HEK293 (cell line): Measurements from ENCODE around the gene NOX5.

Source experiments
- CTCF ChIA-PET: fragments of 350-600 bp; formaldehyde crosslinking; extraction: SDS; loops from one replicate; lab custom pipeline; 2021; ENCODE audit warnings: antibody characterized with exemption; lab: Yijun Ruan, JAX
- POLR2A ChIA-PET: fragments of 300-600 bp; formaldehyde crosslinking; extraction: SDS; loops from one replicate; lab custom pipeline; 2020; ENCODE audit warnings: antibody characterized with exemption, inconsistent platforms; lab: Yijun Ruan, JAX
- H3K27ac ChIP-seq: fragments of 200-500 bp; sonication (Bioruptor generic); 2 replicates; pipeline ENCODE4 v1.5.1; 2014; ENCODE audit warnings: low read depth, low read length, control low read depth, inconsistent platforms; ENCODE audit errors: extremely low read depth
- H3K36me3 ChIP-seq, 2 experiments: fragments of 200-500 bp in 1 of 2; sonication (Bioruptor generic) in 1 of 2; 1 replicate in 1 of 2; 2 replicates in 1 of 2; pipeline ENCODE4 v1.5.1; 2014 to 2017; ENCODE audit warnings: inconsistent platforms in 2 of 2, low read length in 2 of 2; ENCODE audit not compliant: control insufficient read depth in 2 of 2, insufficient read depth in 1 of 2
- H3K4me1 ChIP-seq: fragments of 200-500 bp; sonication (Bioruptor generic); 2 replicates; pipeline ENCODE4 v1.5.1; 2014; ENCODE audit warnings: mild to moderate bottlenecking, low read length, inconsistent platforms; ENCODE audit not compliant: control insufficient read depth, insufficient read depth
- H3K4me3 ChIP-seq: 2 replicates; pipeline ENCODE4 v1.5.1; 2011; ENCODE audit warnings: low read depth, mild to moderate bottlenecking, control low read depth, low read length, moderate library complexity
- H3K9me3 ChIP-seq: fragments of 200-500 bp; sonication (Bioruptor generic); 2 replicates; pipeline ENCODE4 v1.5.1; 2014; ENCODE audit warnings: low read depth, low read length, inconsistent platforms; ENCODE audit not compliant: control insufficient read depth, insufficient read depth
- EGR2 ChIP-seq: fragments of 450-650 bp; formaldehyde crosslinking; IDR thresholded peaks from 2 replicates; pipeline ENCODE4 v1.5.1; 2016; ENCODE audit warnings: low read depth, missing biosample characterization, missing genetic modification characterization
- HOXD13 ChIP-seq: sonication (generic); formaldehyde crosslinking; IDR thresholded peaks from 2 replicates; pipeline ENCODE4 v1.8.0; 2022; ENCODE audit warnings: missing genetic modification reagents, borderline replicate concordance
- MZF1 ChIP-seq: fragments of 450-650 bp; formaldehyde crosslinking; IDR thresholded peaks from 2 replicates; pipeline ENCODE4 v1.5.1; 2017; ENCODE audit warnings: missing biosample characterization, missing genetic modification characterization, borderline replicate concordance
- PRDM1 ChIP-seq: fragments of 450-650 bp; formaldehyde crosslinking; IDR thresholded peaks from 2 replicates; pipeline ENCODE4; 2016; ENCODE audit warnings: missing biosample characterization, missing genetic modification characterization
- SCRT1 ChIP-seq: fragments of 450-650 bp; formaldehyde crosslinking; IDR thresholded peaks from 2 replicates; pipeline ENCODE4 v1.5.1; 2016; ENCODE audit warnings: missing biosample characterization, missing genetic modification characterization, borderline replicate concordance
- TCF7L2 ChIP-seq: IDR thresholded peaks from 2 replicates; pipeline ENCODE4 v1.6.1; 2011; ENCODE audit warnings: low read depth, mild to moderate bottlenecking, inconsistent platforms, low read length, moderate library complexity, borderline replicate concordance
- ZBTB21 ChIP-seq: fragments of 450-650 bp; formaldehyde crosslinking; IDR thresholded peaks from 2 replicates; pipeline ENCODE4 v1.5.1; 2017; ENCODE audit warnings: missing biosample characterization, missing genetic modification characterization
- ZFHX2 ChIP-seq: fragments of 450-650 bp; formaldehyde crosslinking; conservative IDR thresholded peaks from 2 replicates; pipeline ENCODE4 v1.5.1; 2016; ENCODE audit warnings: missing biosample characterization, missing genetic modification characterization
- ZNF133 ChIP-seq: fragments of 450-650 bp; formaldehyde crosslinking; IDR thresholded peaks from 2 replicates; pipeline ENCODE4 v1.5.1; 2016; ENCODE audit warnings: missing biosample characterization, missing genetic modification characterization
- ZNF202 ChIP-seq: fragments of 450-650 bp; formaldehyde crosslinking; IDR thresholded peaks from 2 replicates; pipeline ENCODE4 v1.5.1; 2016; ENCODE audit warnings: missing biosample characterization, missing genetic modification characterization, borderline replicate concordance
- ZNF248 ChIP-seq: fragments of 450-650 bp; formaldehyde crosslinking; IDR thresholded peaks from 2 replicates; pipeline ENCODE4 v1.5.1; 2017; ENCODE audit warnings: missing biosample characterization, missing genetic modification characterization
- ZNF391 ChIP-seq: fragments of 450-650 bp; formaldehyde crosslinking; IDR thresholded peaks from 2 replicates; pipeline ENCODE4 v1.5.1; 2016; ENCODE audit warnings: low read depth, missing biosample characterization, missing genetic modification characterization, borderline replicate concordance
- ZNF416 ChIP-seq: fragments of 450-650 bp; formaldehyde crosslinking; IDR thresholded peaks from 2 replicates; pipeline ENCODE4 v1.5.1; 2016; ENCODE audit warnings: missing biosample characterization, missing genetic modification characterization
- ZNF423 ChIP-seq: fragments of 450-650 bp; formaldehyde crosslinking; IDR thresholded peaks from 2 replicates; pipeline ENCODE4 v1.5.1; 2016; ENCODE audit warnings: missing biosample characterization, missing genetic modification characterization
- ZNF558 ChIP-seq: fragments of 450-650 bp; formaldehyde crosslinking; IDR thresholded peaks from 2 replicates; pipeline ENCODE4 v1.5.1; 2016; ENCODE audit warnings: missing biosample characterization, missing genetic modification characterization
- ZNF645 ChIP-seq: fragments of 450-650 bp; formaldehyde crosslinking; IDR thresholded peaks from 2 replicates; pipeline ENCODE4; 2016; ENCODE audit warnings: missing biosample characterization, missing genetic modification characterization
- ZNF777 ChIP-seq: fragments of 450-650 bp; formaldehyde crosslinking; IDR thresholded peaks from 2 replicates; pipeline ENCODE4 v1.5.1; 2017; ENCODE audit warnings: missing biosample characterization, missing genetic modification characterization, borderline replicate concordance
- ZSCAN16 ChIP-seq: fragments of 450-650 bp; formaldehyde crosslinking; IDR thresholded peaks from 2 replicates; pipeline ENCODE4 v1.5.1; 2016; ENCODE audit warnings: missing biosample characterization, missing genetic modification characterization
- TF ChIP-seq, protein P1 (sequence below): fragments of 450-650 bp; formaldehyde crosslinking; IDR thresholded peaks from 2 replicates; pipeline ENCODE4 v1.5.1; 2016; ENCODE audit warnings: missing biosample characterization, missing genetic modification characterization
- TF ChIP-seq, protein P2 (sequence below): fragments of 450-650 bp; formaldehyde crosslinking; IDR thresholded peaks from 2 replicates; pipeline ENCODE4 v1.5.0; 2017; ENCODE audit warnings: missing biosample characterization, missing genetic modification characterization, borderline replicate concordance

The NOX5 gene

DNA sequence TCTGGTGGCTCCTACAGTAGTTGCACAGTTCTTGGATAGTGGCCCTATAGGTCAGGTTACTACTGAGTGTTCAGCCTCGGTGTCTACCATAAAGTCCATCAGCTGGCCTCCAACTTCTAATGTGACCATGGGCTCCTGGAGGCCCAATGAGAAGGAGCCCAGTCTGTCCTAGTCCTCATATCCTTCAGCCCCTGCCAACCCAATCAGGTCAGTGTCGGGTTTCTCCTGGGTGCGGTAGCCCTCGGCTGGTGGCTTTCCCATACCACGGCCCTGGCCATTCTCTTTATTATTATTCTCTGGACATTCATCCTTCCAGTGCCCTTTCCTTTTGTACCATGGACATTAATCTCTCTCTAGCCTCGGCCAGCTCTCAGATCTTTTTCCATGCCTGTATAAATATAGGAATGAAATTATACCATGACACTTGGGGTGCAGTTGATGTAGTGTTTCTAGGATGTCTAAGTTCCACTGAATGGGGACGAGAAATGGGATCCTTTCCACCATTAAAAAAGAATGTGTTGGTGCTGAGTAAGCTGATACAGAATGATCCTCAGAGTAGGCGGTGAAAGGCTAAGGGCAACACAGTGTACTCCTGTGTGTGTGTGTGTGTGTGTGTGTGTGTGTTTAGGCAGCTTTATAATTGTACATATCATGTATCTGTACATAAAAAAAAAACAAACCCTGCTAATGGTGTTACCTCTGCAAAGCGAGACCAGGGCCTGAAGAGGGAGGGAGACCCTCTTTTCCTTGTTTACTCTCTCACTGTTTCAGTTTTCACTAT, 19.3 kb upstream of the NOX5 start:
- CTCF ChIA-PET = interaction anchor here (1.0 kb wide), 1 partner anchor 36 kb away, joined by 7 read pairs; no protein-coding TSS in a partner anchor

GRCh38 chr15:68997050-68997449, 17.4 kb upstream of the NOX5 start:
- CTCF ChIA-PET = interaction anchor here (0.6 to 1.2 kb wide), 3 partner anchors 34 to 399 kb away, joined by 3 to 4 read pairs (median 3); no protein-coding TSS in a partner anchor

More for the DNA sequence above, 19.3 kb upstream of the NOX5 start:
- no peak overlapping the region for H3K4me3 ChIP-seq
- no peaks in the 10 kb centered on the region for H3K36me3 ChIP-seq
- POLR2A ChIA-PET = no interaction called here
- peaks cover 7% of the 10 kb centered on the region; the same call in 1 of the 2 replicates for H3K4me1 ChIP-seq
- H3K27ac ChIP-seq = no peak overlapping the region
- no peaks in the 10 kb centered on the region for H3K9me3 ChIP-seq
- peak; percentile 73 for TF ChIP-seq EGR2 (tag by site-specific recombination)
- TF ChIP-seq ZNF645 (tag by site-specific recombination) = no peak
- TF ChIP-seq ZNF423 = no peak
- TF ChIP-seq ZBTB21 (tag by site-specific recombination) = no peak
- TF ChIP-seq ZNF248 (tag by site-specific recombination) = no peak
- peak; percentile 77 for TF ChIP-seq ZFHX2 (tag by site-specific recombination)

GRCh38 chr15:68997930-68998777, 16.3 kb upstream of the NOX5 start:
- no peaks in the 10 kb centered on the region for H3K9me3 ChIP-seq
- no peaks in the 10 kb centered on the region for H3K4me1 ChIP-seq
- H3K4me3 ChIP-seq = no peak overlapping the region
- no peak overlapping the region for H3K27ac ChIP-seq
- CTCF ChIA-PET = interaction anchor here (0.6 to 1.4 kb wide), 3 partner anchors 33 to 619 kb away, joined by 3 to 4 read pairs (median 3); no protein-coding TSS in a partner anchor
- H3K36me3 ChIP-seq = no peaks in the 10 kb centered on the region
- POLR2A ChIA-PET = no interaction called here
- TF ChIP-seq ZNF416 (tag by site-specific recombination) = no peak
- no peak for TF ChIP-seq SCRT1 (tag by site-specific recombination)
- TF ChIP-seq, protein P1, sequence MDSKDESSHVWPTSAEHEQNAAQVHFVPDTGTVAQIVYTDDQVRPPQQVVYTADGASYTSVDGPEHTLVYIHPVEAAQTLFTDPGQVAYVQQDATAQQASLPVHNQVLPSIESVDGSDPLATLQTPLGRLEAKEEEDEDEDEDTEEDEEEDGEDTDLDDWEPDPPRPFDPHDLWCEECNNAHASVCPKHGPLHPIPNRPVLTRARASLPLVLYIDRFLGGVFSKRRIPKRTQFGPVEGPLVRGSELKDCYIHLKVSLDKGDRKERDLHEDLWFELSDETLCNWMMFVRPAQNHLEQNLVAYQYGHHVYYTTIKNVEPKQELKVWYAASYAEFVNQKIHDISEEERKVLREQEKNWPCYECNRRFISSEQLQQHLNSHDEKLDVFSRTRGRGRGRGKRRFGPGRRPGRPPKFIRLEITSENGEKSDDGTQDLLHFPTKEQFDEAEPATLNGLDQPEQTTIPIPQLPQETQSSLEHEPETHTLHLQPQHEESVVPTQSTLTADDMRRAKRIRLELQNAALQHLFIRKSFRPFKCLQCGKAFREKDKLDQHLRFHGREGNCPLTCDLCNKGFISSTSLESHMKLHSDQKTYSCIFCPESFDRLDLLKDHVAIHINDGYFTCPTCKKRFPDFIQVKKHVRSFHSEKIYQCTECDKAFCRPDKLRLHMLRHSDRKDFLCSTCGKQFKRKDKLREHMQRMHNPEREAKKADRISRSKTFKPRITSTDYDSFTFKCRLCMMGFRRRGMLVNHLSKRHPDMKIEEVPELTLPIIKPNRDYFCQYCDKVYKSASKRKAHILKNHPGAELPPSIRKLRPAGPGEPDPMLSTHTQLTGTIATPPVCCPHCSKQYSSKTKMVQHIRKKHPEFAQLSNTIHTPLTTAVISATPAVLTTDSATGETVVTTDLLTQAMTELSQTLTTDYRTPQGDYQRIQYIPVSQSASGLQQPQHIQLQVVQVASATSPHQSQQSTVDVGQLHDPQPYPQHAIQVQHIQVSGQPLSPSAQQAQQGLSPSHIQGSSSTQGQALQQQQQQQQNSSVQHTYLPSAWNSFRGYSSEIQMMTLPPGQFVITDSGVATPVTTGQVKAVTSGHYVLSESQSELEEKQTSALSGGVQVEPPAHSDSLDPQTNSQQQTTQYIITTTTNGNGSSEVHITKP = no peak
- TF ChIP-seq, protein P2, sequence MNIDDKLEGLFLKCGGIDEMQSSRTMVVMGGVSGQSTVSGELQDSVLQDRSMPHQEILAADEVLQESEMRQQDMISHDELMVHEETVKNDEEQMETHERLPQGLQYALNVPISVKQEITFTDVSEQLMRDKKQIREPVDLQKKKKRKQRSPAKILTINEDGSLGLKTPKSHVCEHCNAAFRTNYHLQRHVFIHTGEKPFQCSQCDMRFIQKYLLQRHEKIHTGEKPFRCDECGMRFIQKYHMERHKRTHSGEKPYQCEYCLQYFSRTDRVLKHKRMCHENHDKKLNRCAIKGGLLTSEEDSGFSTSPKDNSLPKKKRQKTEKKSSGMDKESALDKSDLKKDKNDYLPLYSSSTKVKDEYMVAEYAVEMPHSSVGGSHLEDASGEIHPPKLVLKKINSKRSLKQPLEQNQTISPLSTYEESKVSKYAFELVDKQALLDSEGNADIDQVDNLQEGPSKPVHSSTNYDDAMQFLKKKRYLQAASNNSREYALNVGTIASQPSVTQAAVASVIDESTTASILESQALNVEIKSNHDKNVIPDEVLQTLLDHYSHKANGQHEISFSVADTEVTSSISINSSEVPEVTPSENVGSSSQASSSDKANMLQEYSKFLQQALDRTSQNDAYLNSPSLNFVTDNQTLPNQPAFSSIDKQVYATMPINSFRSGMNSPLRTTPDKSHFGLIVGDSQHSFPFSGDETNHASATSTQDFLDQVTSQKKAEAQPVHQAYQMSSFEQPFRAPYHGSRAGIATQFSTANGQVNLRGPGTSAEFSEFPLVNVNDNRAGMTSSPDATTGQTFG = no peak
- no peak for TF ChIP-seq TCF7L2
- TF ChIP-seq ZNF133 = no peak
- TF ChIP-seq ZNF202 = no peak
- TF ChIP-seq HOXD13 = no peak
- TF ChIP-seq ZNF558 (tag by site-specific recombination) = no peak
- no peak for TF ChIP-seq ZSCAN16 (tag by site-specific recombination)
- no peak for TF ChIP-seq ZNF391 (tag by site-specific recombination)
- TF ChIP-seq ZNF777 (tag by site-specific recombination) = no peak
- no peak for TF ChIP-seq MZF1 (tag by site-specific recombination)

More at GRCh38 chr15:68997050-68997449, 17.4 kb upstream of the NOX5 start:
- Histone ChIP-seq H3K4me1 (no peaks in the 10 kb centered on the region; the same call in 1 of the 2 replicates), H3K36me3 (no peaks in the 10 kb centered on the region)
- POLR2A ChIA-PET = no interaction called here
- TF ChIP-seq ZNF558 (tag by site-specific recombination) (no peak), PRDM1 (tag by site-specific recombination) (peak; percentile 49; the same call in 1 of the 2 replicates)
- TF ChIP-seq, all 188 proteins: peak for 1
- no peak overlapping the region for H3K4me3 ChIP-seq
- H3K9me3 ChIP-seq = no peaks in the 10 kb centered on the region
- no peak overlapping the region for H3K27ac ChIP-seq
